Mucosa of rectum (tissue), 2 donors: Measurements from ENCODE around the gene IQSEC3.
"Not testable (repeated sequence)": the region's sequence is repeated elsewhere in the genome, so short reads cannot be mapped to it uniquely, and the experiment has no call there.

ENCODE experiments used
- H3K27ac ChIP-seq, 2 donors: one replicate each; pipeline ENCODE4 v1.7.0; 2013; ENCODE audit warnings: inconsistent platforms in 2 of 2, low read depth in 2 of 2, low read length in 2 of 2
- H3K27me3 ChIP-seq, 2 donors: one replicate each; pipeline ENCODE4 v1.7.0; 2013; ENCODE audit warnings: low read length in 2 of 2; ENCODE audit not compliant: control insufficient read depth in 2 of 2, insufficient read depth in 2 of 2
- H3K36me3 ChIP-seq, 2 donors: one replicate each; pipeline ENCODE4 v1.7.0; 2013; ENCODE audit warnings: low read length in 2 of 2; ENCODE audit not compliant: control insufficient read depth in 2 of 2, insufficient read depth in 2 of 2
- H3K4me1 ChIP-seq, 2 donors: one replicate each; pipeline ENCODE4 v1.7.0; 2013; ENCODE audit warnings: low read length in 2 of 2, mild to moderate bottlenecking in 1 of 2; ENCODE audit not compliant: control insufficient read depth in 2 of 2, insufficient read depth in 2 of 2
- H3K4me3 ChIP-seq, 2 donors: one replicate each; pipeline ENCODE4 v1.7.0; 2013; ENCODE audit warnings: low read length in 2 of 2
- H3K9ac ChIP-seq, 2 donors: one replicate each; pipeline ENCODE4 v1.7.0; 2013; ENCODE audit warnings: low read length in 2 of 2, low read depth in 1 of 2, mild to moderate bottlenecking in 1 of 2
- H3K9me3 ChIP-seq, 2 donors: one replicate each; pipeline ENCODE4 v1.7.0; 2013; ENCODE audit warnings: low read length in 2 of 2; ENCODE audit not compliant: control insufficient read depth in 2 of 2
- donor health status: healthy.
- donor health status: Normal muscosa, but diverticular disease.

IQSEC3 gene

DNA sequence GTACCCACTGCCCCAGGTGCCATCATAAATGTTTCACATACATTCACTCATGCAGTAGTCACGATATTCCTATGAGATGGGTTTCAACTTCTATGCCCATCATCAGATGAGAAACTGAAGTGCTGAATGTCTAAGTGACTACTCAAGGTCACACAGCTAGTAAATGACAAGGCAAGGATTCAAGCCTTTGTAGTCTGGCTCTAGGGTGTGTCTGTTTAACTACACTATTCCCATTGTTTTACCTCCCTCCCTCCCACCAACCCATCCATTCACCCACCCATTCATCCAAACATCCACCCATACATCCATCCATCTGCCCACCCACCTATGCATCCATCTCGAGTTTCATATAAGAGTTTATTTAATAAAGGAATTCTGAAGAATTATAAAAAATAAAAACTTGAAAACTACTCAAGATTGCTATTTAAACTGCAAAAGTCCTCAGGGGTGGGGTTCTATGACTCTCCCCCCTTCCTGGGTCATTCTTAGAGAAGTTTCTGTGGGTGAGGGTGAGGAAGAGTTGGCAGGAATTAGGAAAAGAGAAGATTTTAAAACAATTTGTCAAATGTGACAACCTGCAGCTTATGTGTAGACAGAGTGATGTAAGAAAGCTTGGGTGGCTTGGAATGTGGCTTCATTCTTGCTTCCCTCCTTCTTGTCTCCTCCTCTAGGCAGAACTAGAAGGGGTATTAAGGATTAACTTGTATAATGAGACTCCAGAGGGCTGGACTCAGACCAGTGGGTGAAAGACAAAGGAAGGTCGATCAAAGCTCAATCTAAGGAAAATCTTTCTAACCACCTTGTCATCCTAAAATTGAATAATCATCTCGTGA is 13.4 kb upstream of the IQSEC3 start:
- not testable (repeated sequence) for H3K9ac ChIP-seq, H3K27ac ChIP-seq, H3K36me3 ChIP-seq, H3K4me1 ChIP-seq, H3K9me3 ChIP-seq, H3K4me3 ChIP-seq
- peaks cover 0 to 42% of the 10 kb centered on the region in 2 donors for H3K27me3 ChIP-seq

DNA sequence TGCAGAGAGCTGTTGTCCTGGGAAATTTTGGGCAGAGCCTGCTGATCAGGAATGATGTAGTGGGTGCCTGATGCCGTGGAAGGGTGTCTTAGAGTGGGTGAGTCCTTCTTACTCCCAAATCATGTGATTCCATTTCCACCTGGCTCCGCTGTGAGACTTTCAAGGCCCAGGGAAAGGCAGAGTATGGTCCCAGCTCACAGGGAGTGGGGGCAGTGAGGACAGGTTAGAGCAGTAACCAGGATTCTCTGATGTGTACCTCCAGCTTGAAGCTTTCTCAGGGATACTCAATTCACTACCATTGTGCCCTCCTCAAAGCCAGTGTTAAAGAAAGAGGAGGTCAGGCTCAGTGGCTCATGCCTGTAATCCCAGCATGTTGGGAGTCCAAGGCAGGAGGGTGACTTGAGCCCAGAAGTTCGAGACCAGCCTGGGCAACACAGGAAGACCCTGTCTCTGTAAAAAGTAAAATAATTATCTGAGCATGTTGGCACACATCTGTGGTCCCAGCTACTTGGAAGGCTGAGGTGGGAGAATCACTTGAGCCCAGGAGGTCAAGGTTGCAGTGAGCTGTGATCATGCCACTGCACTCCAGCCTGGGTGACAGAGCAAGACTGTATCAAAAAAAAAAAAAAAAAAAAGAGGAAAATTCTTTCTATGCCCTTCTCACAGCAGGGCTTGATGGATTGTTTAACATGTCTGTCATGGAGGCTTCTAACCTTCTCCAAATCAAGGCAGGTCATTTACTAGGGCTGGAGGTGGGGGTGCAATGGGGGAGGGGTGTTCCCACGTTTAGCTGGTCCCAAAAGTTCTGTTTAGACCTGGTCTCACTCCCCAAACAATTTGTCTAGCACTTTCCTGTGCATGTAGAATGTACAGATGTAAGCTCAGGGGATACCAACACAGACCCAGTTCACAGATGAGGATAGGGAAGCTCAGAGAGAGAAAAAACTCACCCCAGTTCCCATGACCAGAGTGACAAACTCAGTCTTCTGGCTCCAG is 12.5 kb upstream of the IQSEC3 start:
- Histone ChIP-seq H3K9ac (no peak overlapping the region), H3K27ac (no peak overlapping the region), H3K4me3 (no peak overlapping the region), H3K36me3 (no peaks in the 10 kb centered on the region), H3K4me1 (no peaks in the 10 kb centered on the region), H3K27me3 (peaks cover 0 to 42% of the 10 kb centered on the region in 2 donors), H3K9me3 (no peaks in the 10 kb centered on the region)

DNA sequence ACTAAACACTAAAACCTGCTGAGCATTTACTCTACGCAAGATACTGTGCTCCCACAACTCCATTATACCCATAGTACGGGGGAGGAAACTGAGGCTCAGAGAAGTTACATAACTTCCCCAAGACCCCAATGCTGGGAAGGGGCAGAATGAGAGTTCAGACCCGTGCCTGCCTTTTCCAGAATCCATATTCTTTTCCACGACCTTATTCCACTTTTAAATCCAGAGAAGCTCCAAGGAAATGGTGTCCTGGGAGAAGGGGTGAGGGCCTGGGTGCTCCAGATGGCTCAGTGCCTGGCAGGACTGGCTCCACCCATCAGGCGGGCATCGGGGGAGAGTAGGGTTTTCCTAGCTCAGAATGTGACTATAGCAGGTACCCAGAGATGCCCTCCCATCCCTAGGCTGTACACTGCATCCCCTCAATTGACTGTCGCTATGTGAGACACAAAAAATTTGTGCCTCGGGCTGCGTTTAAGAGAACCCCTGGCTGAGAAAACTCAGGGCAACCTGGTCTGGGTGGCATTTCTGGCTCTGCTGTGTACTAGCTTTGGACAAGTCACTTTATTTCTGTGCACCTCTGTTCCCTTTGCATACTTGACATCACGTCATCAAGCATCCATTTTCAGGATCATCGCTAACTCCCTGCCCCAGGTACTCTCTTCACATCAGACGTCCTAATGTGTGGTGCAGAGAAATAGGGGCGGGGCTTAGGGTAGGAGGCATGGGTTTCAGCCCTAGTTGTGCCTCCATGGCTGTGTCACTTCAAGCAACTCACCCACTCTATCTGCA is 11.6 kb upstream of the IQSEC3 start:
- H3K27ac ChIP-seq = no peak overlapping the region
- no peaks in the 10 kb centered on the region for H3K4me1 ChIP-seq
- no peaks in the 10 kb centered on the region for H3K9me3 ChIP-seq
- no peaks in the 10 kb centered on the region for H3K36me3 ChIP-seq
- no peak overlapping the region for H3K9ac ChIP-seq
- H3K4me3 ChIP-seq = no peak overlapping the region
- H3K27me3 ChIP-seq = peaks cover 0 to 42% of the 10 kb centered on the region in 2 donors

DNA sequence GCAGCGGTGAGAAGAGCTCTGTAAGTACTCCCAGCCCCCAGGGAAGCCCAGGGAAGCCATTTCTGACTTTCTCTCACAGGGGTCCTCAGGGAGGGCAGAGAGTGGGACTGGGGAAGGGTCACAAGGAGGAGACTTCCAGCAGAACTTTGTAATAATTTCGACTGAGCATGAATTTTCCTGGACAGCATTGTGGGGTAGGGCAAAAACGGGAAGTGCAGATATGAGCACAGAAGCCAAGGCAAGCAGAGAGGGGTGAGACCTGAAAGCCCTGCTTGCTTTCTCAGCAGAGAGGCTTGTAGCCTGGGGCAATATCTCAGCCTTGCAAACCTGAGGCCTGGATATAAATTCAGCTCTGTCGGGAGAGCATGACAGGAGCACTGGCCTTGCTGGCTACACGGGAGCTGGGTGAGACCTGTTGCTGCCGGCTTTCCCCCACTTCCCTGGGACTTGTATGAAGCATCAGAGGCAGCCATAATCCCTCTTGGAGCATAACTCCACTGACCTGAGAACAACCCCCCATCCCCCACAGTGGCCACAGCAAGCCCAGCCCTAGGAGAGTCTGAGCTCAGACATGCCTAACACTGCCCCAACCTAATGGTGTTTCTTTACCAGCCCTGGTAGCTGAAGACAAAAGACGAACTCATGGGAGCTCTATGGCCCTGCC is 9.8 kb upstream of the IQSEC3 start:
- Histone ChIP-seq H3K4me1 (no peaks in the 10 kb centered on the region), H3K27ac (no peak overlapping the region), H3K9ac (no peak overlapping the region), H3K27me3 (peaks cover 0 to 39% of the 10 kb centered on the region in 2 donors), H3K4me3 (no peak overlapping the region), H3K36me3 (no peaks in the 10 kb centered on the region), H3K9me3 (no peaks in the 10 kb centered on the region)

DNA sequence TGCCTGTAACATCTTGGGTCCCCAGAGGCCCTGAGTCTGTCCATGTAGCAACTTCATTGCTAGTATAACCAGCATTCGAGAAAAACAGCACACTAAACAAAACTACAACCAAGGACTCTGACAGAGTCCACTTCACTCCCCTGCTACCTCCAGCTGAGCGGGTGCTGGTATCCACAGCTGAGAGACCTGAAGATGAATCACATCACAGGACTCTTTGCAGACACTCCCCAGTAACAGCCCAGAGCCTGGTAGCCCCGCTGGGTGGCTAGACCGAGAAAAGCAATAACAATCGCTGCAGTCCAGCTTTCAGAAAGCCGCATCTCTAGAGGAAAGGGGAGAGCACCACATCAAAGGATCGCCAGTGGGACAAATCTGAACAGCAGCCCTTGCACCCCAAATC is 9.0 kb upstream of the IQSEC3 start:
- no peak overlapping the region for H3K27ac ChIP-seq
- no peaks in the 10 kb centered on the region for H3K4me1 ChIP-seq
- H3K36me3 ChIP-seq = no peaks in the 10 kb centered on the region
- H3K4me3 ChIP-seq = no peak overlapping the region
- no peaks in the 10 kb centered on the region for H3K9me3 ChIP-seq
- no peak overlapping the region for H3K9ac ChIP-seq
- H3K27me3 ChIP-seq = peaks cover 0 to 39% of the 10 kb centered on the region in 2 donors

DNA sequence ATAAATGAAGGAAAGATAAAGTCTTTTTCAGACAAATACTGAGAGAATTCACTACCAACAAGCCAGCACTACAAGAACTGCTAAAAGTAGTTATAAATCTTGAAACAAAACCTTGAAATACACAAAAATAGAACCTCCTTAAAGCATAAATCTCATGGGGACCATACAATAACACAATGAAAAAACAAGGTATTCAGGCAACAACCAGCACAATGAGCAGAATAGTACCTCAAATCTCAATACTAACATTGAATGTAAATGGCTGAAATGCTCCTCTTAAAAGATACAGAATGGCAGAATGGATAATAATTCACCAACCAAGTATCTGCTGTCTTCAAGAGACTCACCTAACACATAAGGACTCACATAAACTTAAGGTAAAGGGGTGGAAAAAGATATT is 7.7 kb upstream of the IQSEC3 start:
- Histone ChIP-seq H3K4me3 (no peak overlapping the region), H3K36me3 (no peaks in the 10 kb centered on the region), H3K9ac (no peak overlapping the region), H3K9me3 (no peaks in the 10 kb centered on the region), H3K27me3 (peaks cover 0 to 33% of the 10 kb centered on the region in 2 donors), H3K4me1 (no peaks in the 10 kb centered on the region), H3K27ac (no peak overlapping the region)

DNA sequence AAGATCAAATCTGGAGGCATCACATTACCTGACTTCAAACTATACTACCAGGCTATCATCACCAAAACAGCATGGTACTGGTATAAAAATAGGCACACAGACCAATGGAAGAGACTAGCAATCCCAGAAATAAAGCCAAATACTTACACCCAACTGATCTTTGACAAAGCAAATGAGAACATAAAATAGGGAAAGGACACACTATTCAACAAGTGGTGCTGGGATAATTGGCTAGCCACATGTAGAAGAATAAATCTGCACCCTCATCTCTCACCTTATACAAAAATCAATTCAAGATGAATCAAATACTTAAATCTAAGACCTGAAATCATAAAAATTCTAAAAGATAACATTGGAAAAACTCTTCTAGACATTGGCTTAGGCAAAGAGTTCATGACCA is 4.7 kb upstream of the IQSEC3 start:
- not testable (repeated sequence) for H3K9me3 ChIP-seq, H3K27ac ChIP-seq, H3K4me1 ChIP-seq, H3K4me3 ChIP-seq, H3K27me3 ChIP-seq, H3K36me3 ChIP-seq, H3K9ac ChIP-seq

DNA sequence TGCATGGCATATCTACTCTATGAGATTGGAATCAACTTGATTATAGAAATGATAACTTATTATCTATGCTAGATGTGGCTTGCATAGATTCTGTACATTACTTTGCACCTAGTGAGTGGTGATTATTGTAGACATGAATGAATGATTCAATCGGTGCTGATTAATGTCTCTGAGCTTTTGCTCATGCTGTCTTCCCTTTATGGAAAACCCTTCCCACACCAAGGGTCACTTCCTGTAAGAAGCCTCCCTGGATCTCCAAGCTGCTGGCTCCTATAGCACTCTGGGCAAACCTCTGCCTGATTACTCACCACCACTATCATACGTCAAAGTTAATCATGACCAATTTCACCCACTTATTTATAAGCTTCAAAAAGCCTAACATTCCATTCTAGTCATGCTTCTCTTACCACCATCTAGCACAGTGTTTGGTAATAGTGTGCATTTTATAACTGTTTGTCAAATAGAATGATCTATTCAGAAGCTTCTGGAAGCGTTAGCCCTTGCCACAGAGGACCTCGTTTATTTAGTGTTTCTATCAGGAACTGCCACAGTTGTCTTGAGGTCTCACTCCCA is 990 bp upstream of the IQSEC3 start:
- H3K9me3 ChIP-seq, H3K36me3 ChIP-seq, H3K4me1 ChIP-seq, H3K27ac ChIP-seq, H3K4me3 ChIP-seq, H3K9ac ChIP-seq: not testable (repeated sequence)
- H3K27me3 ChIP-seq = peaks cover 0 to 11% of the 10 kb centered on the region in 2 donors

DNA sequence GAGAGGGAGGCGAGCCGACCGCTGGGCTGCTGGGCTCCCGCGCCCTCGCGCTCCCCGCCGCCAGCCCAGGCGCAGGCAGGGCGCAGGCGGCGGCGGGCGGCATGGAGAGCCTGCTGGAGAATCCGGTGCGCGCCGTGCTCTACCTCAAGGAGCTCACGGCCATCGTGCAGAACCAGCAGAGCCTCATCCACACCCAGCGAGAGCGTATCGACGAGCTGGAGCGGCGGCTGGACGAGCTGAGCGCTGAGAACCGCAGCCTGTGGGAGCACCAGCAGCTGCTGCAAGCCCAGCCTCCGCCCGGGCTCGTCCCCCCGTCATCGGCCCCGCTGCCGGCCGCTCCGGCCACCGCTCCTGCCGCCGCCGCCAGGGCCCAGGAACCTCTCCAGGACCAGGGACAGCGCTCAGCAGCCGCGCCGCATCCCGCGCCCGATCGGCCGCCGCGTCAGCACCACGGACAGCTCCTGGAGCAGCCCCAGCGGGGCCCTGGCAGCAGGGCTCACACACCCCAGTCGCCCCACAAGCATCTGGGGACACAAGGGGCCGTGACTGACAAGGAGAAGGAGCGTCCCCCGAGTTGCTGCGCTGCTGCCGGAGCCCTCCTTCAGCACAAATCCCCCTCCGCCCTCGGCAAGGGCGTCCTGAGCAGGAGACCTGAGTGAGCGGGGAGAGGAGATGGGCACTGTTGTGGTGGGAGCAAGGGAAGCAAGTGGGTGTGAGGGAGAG is 376 bp downstream of the IQSEC3 start:
- not testable (repeated sequence) for H3K27ac ChIP-seq, H3K9me3 ChIP-seq, H3K36me3 ChIP-seq, H3K4me1 ChIP-seq, H3K4me3 ChIP-seq, H3K9ac ChIP-seq
- H3K27me3 ChIP-seq = peaks cover 0 to 11% of the 10 kb centered on the region in 2 donors
